Stimulated activated CD8-positive, alpha-beta memory T cell treated with anti-CD3 and anti-CD28 coated beads, Interleukin-12 subunit alpha, Interleukin-12 subunit beta, amount 100 ng/mL, for 1 hour (primary cell): Measurements from ENCODE around the gene SDK1.

ENCODE experiments used
- DNase-seq: peaks from one replicate; pipeline ENCODE4 v3.0.0-alpha.2; 2020; ENCODE audit warnings: low read depth

Gene SDK1

GRCh38 chr7:3459111-3459510, 158.1 kb downstream of the SDK1 start:
- no peak for DNase-seq

GRCh38 chr7:3461923-3462322, 160.9 kb downstream of the SDK1 start:
- peak; percentile 30 for DNase-seq

DNA sequence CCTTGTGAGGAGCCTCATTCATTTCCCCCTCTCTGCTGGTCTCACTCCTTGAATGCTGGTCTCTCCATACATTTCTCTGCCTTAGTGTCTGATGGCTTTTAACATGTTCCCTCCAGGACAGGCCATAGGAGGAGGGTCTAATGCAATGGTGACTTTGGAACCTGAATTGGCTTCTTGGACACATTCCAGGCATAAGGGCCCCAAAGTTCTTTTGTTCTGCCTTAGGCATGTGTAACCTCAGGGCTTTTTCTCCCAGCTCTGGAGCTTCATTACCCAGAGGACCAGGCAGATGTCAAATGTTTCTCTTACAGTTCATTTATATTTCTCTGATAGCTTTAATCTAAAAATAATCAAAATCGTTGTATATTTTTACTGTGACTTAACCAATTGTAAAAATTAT, 162.6 kb downstream of the SDK1 start:
- DNase-seq, result no peak

DNA sequence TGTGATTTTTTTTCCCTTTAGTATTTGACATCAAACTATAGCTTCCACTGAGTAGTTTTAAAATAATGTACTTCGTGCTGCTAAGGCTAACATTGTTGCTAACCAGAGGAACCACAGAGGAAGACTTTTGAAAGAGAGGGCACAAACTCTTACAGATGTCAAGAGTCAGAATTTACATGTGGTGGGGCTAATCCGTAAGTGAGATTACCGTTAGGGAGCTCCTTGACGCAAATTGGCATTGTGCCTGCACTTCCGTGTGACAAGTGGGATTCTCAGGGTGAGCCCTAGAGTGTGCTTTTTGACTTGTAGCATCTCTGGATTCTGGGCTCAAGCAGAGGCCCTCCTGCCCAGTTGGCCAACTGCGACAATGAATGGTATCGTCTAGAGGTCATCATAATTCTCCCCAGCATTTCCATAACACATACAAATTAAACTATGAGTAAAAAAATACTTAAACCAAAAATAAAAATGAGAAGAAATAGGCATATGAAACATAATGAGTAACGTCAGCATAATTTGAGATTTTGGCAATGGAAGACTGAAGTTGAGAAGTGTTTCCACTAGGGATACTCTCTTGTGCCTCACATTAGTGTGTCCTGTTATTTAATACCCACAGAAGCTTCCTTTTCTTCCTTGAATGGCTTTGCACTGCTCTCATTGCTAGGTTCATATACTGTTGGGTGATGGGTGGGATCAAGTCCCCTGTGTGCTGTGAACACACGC, 164.0 kb downstream of the SDK1 start:
- DNase-seq, result no peak

DNA sequence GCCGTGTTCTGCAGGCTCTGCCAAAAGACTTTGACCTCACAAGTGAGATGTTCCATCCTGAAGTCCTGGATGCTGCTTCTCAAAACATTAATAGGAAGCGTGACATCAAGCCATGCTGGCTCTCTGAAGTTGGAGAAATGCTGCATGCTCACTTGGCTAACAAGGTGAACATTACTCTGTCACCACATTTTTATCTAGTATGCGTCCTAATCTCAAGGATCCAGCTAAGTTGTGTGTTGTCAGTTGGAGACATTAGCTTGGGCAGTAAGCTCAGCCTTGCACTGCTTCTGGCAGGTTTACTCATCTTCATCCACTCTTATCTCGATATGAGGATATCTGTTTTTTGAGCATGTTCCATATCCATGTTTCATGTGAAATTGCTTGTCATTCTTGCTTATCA, 165.2 kb downstream of the SDK1 start:
- no peak for DNase-seq

DNA sequence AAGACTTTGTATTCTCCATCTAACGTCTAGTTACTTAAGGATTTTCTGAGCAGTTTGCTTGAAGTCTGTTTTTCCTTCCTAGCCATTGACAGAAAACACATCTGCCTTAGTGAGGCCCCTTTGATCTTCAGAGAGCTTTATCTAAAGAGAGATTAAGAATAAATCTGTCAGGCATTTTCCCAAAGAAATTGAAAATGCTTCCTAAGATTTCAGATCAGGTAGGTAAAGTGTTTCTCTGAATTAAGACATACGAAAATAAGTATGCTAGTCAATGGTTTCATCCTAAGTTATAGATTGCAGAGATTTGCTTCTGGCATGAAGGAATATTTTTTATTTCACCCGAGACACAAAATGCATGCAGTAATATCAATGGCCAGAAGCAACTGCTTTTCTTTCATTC, 168.6 kb downstream of the SDK1 start:
- DNase-seq, result no peak

GRCh38 chr7:3480197-3480596, 179.1 kb downstream of the SDK1 start:
- DNase-seq, result no peak

GRCh38 chr7:3481435-3481834, 180.4 kb downstream of the SDK1 start:
- no peak for DNase-seq

- no peak for DNase-seq
Measured at GRCh38 chr7:3482147-3482921, 181.3 kb downstream of the SDK1 start.

- no peak for DNase-seq
Measured at GRCh38 chr7:3486841-3487240, 185.8 kb downstream of the SDK1 start.

DNA sequence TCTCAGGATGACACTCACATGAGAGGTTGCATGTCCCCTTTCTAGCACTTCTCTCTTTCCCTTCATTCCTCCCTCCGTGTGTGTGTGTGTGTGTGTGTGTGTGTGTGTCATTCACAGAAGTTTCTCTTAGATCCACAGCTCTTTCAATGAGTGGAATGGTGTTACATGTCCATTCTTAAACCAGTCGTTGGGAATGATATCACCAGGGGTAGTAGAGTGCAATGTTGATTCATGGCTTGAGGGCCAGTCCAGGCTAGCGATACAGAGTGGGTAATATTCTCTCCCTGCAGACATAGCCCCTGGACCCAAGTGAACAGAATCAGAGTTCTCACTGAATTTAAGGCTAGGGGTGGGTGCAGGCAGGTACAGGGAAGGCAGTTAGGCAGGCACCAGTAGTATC, 187.8 kb downstream of the SDK1 start:
- DNase-seq, result no peak

- DNase-seq, result no peak
Measured at GRCh38 chr7:3493499-3493898, 192.4 kb downstream of the SDK1 start.

DNA sequence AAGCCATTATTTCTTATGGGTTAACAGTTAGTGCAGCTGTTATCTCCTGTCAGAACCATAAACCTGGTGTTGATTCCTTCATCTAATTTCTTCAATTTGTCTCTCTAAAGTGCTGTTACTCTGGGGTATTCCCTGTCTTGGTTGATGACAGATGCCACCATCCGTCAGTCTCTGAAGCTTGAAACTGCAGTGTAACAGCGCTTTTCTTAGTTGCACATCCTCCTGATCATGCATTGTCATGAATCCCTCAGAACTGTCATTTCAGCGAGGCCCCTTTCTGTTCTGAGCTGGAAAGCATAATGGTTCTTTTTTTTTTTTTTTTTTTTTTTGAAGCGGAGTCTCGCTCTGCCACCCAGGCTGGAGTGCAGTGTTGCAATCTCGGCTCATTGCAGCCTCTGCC, 193.9 kb downstream of the SDK1 start:
- DNase-seq, result no peak

GRCh38 chr7:3495530-3495929, 194.5 kb downstream of the SDK1 start:
- no peak for DNase-seq

- no peak for DNase-seq
Measured at GRCh38 chr7:3495954-3496353, 194.9 kb downstream of the SDK1 start.

GRCh38 chr7:3497796-3498195, 196.7 kb downstream of the SDK1 start:
- no peak for DNase-seq

DNA sequence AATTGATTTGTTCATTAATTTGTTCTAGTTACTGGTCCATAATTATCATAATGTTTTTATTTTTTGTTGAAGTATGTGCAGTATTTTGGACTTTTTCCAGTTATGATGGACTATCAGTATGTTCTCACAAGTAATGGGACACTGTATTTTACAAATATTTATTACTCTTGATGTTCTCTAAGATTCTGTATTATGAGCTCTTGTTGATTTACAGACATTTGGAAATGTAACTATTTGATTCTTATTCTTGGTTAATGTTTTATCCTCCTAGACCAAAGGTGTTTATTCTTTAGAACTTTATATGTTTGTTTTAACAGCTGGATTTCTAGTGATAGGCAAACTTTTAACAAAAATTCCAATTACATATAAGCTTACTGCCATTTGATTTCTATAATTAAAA, 200.6 kb downstream of the SDK1 start:
- DNase-seq, result no peak

DNA sequence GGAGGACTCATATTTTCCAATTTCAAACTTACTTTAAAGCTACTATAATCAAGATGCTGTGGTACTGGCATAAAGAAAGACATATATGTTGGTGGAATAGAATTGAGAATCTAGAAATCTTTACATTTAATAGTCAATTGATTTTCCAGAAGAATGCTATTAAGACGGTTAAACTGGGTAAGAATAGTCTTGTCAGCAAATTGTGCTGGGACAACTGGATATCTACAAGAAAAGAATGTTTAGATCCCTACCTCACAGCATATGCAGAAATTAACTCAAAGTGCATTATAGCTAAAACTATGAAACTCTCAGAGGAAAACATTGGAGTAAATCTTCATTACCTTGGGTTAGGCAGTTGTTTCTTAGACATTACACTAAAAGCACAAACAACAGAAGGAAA, 203.3 kb downstream of the SDK1 start:
- DNase-seq, result no peak

DNA sequence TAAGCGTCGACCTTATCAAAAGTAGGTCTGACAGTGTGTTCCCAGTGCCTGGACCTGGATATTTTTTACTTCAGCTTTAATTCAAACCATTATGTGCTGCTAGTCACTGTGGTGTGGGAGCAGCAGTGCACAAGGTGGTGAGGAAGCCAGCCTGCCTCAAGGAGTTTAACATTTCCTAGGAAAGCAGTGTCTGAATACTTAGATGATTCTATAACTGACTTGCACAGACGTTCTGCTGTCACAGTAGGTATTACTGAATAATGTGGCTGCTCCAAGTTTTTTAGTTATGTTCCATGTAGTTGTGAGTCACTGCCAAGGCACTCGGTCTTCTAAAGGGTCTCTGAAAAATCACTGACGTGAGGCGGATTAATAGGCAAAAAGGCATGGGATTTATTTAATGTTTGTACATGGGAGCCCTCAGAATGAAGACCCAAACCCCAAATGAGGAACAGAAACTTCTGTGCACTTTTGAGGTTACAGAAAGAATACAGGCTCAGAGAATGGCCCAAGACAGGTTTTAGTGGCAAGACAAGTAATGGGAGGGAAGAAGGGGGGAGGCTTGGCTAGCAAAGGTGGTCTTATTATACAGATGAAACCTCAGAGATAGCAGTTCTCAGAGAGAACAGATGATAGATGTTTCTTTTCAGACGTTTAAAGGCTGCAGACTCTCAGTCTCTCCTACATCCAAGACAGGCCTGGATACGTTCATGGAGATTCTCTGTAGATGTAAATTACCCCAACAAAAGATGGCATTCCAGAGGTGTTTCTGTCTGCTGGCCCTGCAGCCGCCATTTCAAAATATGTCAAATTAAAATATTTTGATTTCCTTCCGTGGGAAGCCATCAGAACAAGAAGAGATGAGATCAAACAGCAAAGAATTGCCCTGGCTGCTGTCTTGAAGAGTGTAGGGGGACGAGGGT, 209.3 kb downstream of the SDK1 start:
- DNase-seq, result no peak

GRCh38 chr7:3517344-3517743, 216.3 kb downstream of the SDK1 start:
- no peak for DNase-seq

DNA sequence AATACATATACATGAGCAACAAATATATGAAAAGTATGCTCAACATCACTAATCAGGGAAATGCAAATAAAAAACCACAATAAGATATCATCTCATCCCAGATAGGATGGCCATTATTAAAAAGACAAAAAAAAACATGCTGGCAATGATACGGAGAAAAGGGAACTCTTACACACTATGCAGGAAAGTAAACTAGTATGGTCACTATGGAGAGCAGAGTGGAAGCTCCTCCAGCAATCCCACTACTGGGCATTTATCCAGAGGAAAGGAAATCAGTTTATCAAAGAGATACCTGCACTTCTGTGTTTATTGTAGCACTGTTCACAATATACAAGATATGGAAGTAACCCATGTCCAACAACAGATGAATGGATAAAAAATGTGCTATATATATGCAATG, 217.5 kb downstream of the SDK1 start:
- DNase-seq, result no peak

DNA sequence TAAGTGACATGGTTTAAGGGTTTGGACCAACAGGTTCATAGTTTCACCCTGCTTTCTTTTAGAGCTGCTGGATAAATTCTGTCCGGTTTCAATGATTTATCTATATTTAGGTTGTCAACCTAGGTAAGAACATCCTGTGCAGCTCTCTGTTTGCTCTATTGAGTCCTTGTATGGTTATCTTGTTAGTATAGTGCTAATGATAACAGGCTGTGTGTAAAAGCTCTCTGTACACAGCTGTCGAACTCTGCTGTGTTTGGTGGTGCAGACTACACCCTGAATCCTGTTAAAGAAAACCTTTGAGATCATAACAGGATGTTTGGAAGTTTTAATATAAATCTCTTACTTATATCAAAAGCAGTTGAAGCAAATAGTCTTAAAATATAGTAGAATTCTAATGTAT, 219.2 kb downstream of the SDK1 start:
- DNase-seq, result no peak
